Neural crest cell (in vitro differentiated cells): ENCODE measurements around the gene ZSWIM7. TPM values are rescaled to one million over a fixed set of nuclear protein-coding genes. Genes with fewer than 3 reads are reported as not detected.

Source experiments
- DNase-seq: peaks from one replicate; pipeline ENCODE4 v3.0.0; 2021; ENCODE audit warnings: low read depth, mixed read lengths, low spot score
- H3K27ac Mint-ChIP-seq: one replicate; pipeline ENCODE4 v1.8.0; 2021; ENCODE audit warnings: mild to moderate bottlenecking, mixed read lengths; ENCODE audit not compliant: unreplicated experiment
- H3K27me3 Mint-ChIP-seq: 2 replicates; pipeline ENCODE4 v1.8.0; 2021; ENCODE audit warnings: low read depth, mild to moderate bottlenecking, mixed read lengths
- H3K36me3 Mint-ChIP-seq: 2 replicates; pipeline ENCODE4 v1.8.0; 2021; ENCODE audit warnings: low read depth, mild to moderate bottlenecking, mixed read lengths
- H3K4me1 Mint-ChIP-seq: 2 replicates; pipeline ENCODE4 v1.8.0; 2021; ENCODE audit warnings: mixed read lengths
- H3K4me3 Mint-ChIP-seq: one replicate; pipeline ENCODE4 v1.8.0; 2021; ENCODE audit warnings: mild to moderate bottlenecking, mixed read lengths
- H3K9me3 Mint-ChIP-seq: 2 replicates; pipeline ENCODE4 v1.8.0; 2021; ENCODE audit warnings: mixed read lengths
- total RNA-seq: library from RNA; stranded (reverse); gene quantifications from 2 replicates; pipeline ENCODE4 v1.2.1, GENCODE V29; 2021
- TF ChIP-seq, protein P1 (sequence below): fragments of 200-600 bp; sonication (generic); conservative IDR thresholded peaks from 2 replicates; pipeline ENCODE4 v1.5.0; 2021; ENCODE audit warnings: antibody characterized with exemption, mild to moderate bottlenecking

The ZSWIM7 gene
- total RNA-seq, 1 donor from 2014 or later, result 39.0 TPM

DNA sequence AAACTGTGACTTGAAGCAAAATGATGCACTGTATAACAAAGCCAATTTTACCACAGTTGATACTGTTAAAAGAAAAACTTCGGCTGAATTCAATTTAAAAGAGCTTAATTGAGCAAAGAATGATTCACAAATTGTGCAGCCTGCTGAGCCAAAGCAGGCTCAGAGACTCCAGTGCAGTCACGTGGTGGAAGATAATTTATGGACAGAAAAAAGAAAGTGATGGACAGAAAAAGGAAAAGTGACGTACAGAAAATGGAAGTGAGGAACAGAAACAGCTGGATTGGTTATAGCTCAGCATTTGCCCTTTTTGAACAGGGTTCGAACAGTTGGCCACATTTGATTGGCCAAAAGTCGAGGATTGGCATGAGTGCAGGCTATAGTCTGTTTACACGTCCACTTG lies 25.7 kb downstream of the ZSWIM7 start:
- Mint-ChIP-seq H3K27me3 (no peaks in the 10 kb centered on the region), H3K27ac (no peak overlapping the region), H3K4me3 (no peak overlapping the region), H3K9me3 (no peaks in the 10 kb centered on the region), H3K36me3 (peaks cover 17% of the 10 kb centered on the region), H3K4me1 (no peaks in the 10 kb centered on the region)
- TF ChIP-seq, protein P1, sequence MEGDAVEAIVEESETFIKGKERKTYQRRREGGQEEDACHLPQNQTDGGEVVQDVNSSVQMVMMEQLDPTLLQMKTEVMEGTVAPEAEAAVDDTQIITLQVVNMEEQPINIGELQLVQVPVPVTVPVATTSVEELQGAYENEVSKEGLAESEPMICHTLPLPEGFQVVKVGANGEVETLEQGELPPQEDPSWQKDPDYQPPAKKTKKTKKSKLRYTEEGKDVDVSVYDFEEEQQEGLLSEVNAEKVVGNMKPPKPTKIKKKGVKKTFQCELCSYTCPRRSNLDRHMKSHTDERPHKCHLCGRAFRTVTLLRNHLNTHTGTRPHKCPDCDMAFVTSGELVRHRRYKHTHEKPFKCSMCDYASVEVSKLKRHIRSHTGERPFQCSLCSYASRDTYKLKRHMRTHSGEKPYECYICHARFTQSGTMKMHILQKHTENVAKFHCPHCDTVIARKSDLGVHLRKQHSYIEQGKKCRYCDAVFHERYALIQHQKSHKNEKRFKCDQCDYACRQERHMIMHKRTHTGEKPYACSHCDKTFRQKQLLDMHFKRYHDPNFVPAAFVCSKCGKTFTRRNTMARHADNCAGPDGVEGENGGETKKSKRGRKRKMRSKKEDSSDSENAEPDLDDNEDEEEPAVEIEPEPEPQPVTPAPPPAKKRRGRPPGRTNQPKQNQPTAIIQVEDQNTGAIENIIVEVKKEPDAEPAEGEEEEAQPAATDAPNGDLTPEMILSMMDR, result no peak
- no peak for DNase-seq

DNA sequence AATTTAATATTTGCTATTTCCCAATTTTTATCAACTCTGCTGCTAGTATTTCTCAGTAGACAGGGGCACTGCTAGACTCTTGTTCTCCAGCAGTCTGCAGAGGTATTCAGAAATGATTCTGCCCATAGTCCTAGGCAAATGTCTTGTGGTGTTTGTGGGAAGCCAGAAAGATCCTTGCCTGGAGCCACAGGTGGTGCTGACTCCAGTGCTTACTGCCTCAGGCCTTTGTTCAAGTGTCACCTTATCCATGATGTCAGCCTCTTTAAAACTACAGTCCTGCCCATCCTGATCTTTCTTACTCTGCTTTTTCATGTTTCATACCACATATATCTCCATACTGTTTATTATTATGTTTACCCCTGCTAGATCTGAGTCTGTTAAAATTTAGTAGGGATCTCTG lies 26.5 kb downstream of the ZSWIM7 start:
- TF ChIP-seq, protein P1, result no peak
- Mint-ChIP-seq H3K4me1 (no peaks in the 10 kb centered on the region), H3K36me3 (peaks cover 15% of the 10 kb centered on the region), H3K27ac (no peak overlapping the region), H3K4me3 (no peak overlapping the region), H3K27me3 (no peaks in the 10 kb centered on the region), H3K9me3 (no peaks in the 10 kb centered on the region)
- DNase-seq, result no peak

DNA sequence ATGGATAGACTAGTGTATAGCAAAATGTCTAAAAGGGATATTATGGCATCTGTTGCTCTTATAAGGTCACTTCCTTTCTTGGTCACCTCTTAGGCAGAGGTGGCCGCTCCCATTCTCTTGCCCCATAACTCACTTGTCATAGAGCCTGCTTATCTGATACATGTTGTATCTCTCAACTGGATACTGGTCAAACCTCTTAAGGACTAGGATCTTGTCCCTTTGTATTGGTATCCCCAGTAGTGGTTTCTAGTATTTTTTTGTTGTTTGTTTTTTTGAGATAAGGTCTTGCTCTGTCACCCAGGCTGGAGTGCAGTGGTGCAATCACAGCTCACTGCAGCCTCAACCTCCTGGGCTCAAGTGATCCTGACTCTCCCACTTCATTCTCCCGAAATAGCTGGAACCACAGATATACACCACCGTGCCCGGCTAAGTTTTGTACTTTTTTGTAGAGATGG lies 27.0 kb downstream of the ZSWIM7 start:
- no peak for DNase-seq
- H3K9me3 Mint-ChIP-seq, result no peaks in the 10 kb centered on the region
- H3K36me3 Mint-ChIP-seq, result peaks cover 14% of the 10 kb centered on the region
- peaks cover 4% of the 10 kb centered on the region for H3K4me1 Mint-ChIP-seq
- H3K27me3 Mint-ChIP-seq, result no peaks in the 10 kb centered on the region
- no peak overlapping the region for H3K4me3 Mint-ChIP-seq
- no peak overlapping the region for H3K27ac Mint-ChIP-seq
- TF ChIP-seq, protein P1, result no peak

DNA sequence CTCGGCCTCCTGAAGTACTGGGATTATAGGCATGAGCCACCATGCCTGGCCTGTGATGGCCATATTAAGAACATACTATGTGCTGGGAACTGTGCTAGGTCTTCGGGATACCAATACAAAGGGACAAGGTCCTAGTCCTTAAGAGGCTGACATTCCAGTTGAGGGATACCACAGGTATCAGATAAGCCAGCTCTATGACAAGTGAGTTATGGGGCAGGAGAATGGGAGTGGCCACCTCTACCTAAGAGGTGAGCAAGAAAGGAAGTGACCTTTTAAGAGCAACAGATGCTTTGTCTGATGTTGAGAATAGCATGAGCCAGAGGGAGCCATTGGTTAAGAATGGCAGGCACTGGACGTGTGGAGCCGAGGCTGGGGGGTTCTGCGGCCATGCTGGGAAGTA lies 27.6 kb downstream of the ZSWIM7 start:
- TF ChIP-seq, protein P1, result no peak
- Mint-ChIP-seq H3K9me3 (no peaks in the 10 kb centered on the region), H3K27ac (no peak overlapping the region), H3K36me3 (peaks cover 12% of the 10 kb centered on the region), H3K27me3 (no peaks in the 10 kb centered on the region), H3K4me1 (peaks cover 8% of the 10 kb centered on the region), H3K4me3 (no peak overlapping the region)
- no peak for DNase-seq

DNA sequence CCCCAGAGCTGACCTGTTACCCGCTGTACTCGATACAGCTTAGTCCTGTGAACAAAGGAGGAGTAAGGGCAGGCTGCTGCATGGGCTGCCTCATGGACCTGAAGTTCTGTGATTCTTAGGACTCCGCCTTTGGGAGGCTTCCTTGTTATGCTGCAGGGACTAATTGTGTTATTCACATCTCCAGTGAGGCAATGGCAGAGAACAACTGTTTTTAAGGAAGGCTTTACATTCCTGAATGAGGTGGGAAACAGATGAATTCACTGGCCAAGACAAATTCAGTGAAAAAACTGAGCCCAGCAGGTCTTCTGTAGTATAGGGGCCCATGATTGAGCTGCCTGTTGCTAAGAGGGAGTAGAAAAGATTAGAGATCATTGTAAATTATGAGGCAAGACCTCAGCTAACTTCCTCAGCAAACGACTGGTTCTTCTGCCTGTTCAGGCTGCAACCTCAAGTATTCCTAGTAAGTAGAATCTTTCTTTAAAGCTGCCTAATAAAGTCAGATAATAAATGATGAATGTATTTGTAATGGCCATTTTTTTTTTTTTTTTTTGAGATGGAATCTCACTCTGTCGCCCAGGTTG lies 28.3 kb downstream of the ZSWIM7 start:
- no peak overlapping the region for H3K4me3 Mint-ChIP-seq
- peaks cover 14% of the 10 kb centered on the region for H3K4me1 Mint-ChIP-seq
- H3K36me3 Mint-ChIP-seq, result peaks cover 10% of the 10 kb centered on the region
- no peak for DNase-seq
- TF ChIP-seq, protein P1, result no peak
- no peaks in the 10 kb centered on the region for H3K27me3 Mint-ChIP-seq
- H3K27ac Mint-ChIP-seq, result no peak overlapping the region
- H3K9me3 Mint-ChIP-seq, result no peaks in the 10 kb centered on the region
